Stimulated activated effector memory CD8-positive, alpha-beta T cell treated with anti-CD3 and anti-CD28 coated beads, Interleukin-12 subunit alpha, Interleukin-12 subunit beta, amount 100 ng/mL, for 72 hours (primary cell): Measurements from ENCODE around the gene SPACA7.
A peak's percentile ranks its signal among the peaks of the same experiment; 100 is the strongest.

Experiments used
- ATAC-seq: fragments of 150-1000 bp; cut with Tn5 transposase; 2 replicates; pipeline ENCODE4 v1.10.0; 2021
- DNase-seq, 2 donors: peaks; one replicate each; pipeline ENCODE4 v3.0.0; 2021 to 2022; ENCODE audit warnings: low spot score in 2 of 2
- H3K27ac Mint-ChIP-seq: one replicate; pipeline ENCODE4 v1.8.0; 2022; ENCODE audit warnings: mild to moderate bottlenecking, mixed read lengths
- H3K36me3 Mint-ChIP-seq: one replicate; pipeline ENCODE4 v1.8.0; 2022; ENCODE audit warnings: mild to moderate bottlenecking, mixed read lengths
- H3K4me1 Mint-ChIP-seq: one replicate; pipeline ENCODE4 v1.8.0; 2022; ENCODE audit warnings: mixed read lengths
- H3K4me3 Mint-ChIP-seq: one replicate; pipeline ENCODE4 v1.8.0; 2022; ENCODE audit warnings: mild to moderate bottlenecking, mixed read lengths
- H3K9me3 Mint-ChIP-seq: one replicate; pipeline ENCODE4 v1.8.0; 2022; ENCODE audit warnings: mixed read lengths

SPACA7 gene

GRCh38 chr13:112376050-112376681 is at the start of gene SPACA7:
TSS of gene SPACA7 (plus strand) at chr13:112376355. CDS start at chr13:112376386, 31 bp downstream.
- peak in 1 of 2 donors; percentile 29 for DNase-seq
- Mint-ChIP-seq H3K27ac (no peak within 1 kb of the TSS), H3K4me1 (no peaks in the 10 kb centered on the region), H3K4me3 (no peak within 1 kb of the TSS), H3K36me3 (no peaks in the 10 kb centered on the region), H3K9me3 (peaks cover 3% of the 10 kb centered on the region)
- ATAC-seq = no peak

GRCh38 chr13:112326821-112327370 is 49.3 kb upstream of the SPACA7 start:
- ATAC-seq (no peak), DNase-seq (no peak)
- Mint-ChIP-seq H3K27ac (no peak overlapping the region), H3K4me3 (no peak overlapping the region), H3K9me3 (no peaks in the 10 kb centered on the region), H3K36me3 (no peaks in the 10 kb centered on the region), H3K4me1 (no peaks in the 10 kb centered on the region)

GRCh38 chr13:112328936-112329335 is 47.2 kb upstream of the SPACA7 start:
- ATAC-seq = no peak
- DNase-seq = no peak
- no peaks in the 10 kb centered on the region for H3K36me3 Mint-ChIP-seq
- no peak overlapping the region for H3K27ac Mint-ChIP-seq
- H3K4me1 Mint-ChIP-seq = no peaks in the 10 kb centered on the region
- H3K4me3 Mint-ChIP-seq = no peak overlapping the region
- H3K9me3 Mint-ChIP-seq = no peaks in the 10 kb centered on the region

GRCh38 chr13:112329376-112329775 is 46.8 kb upstream of the SPACA7 start:
- Mint-ChIP-seq H3K9me3 (no peaks in the 10 kb centered on the region), H3K27ac (no peak overlapping the region), H3K36me3 (no peaks in the 10 kb centered on the region), H3K4me1 (no peaks in the 10 kb centered on the region), H3K4me3 (no peak overlapping the region)
- DNase-seq = no peak
- ATAC-seq = no peak

GRCh38 chr13:112330066-112330465 is 46.1 kb upstream of the SPACA7 start:
- Mint-ChIP-seq H3K9me3 (no peaks in the 10 kb centered on the region), H3K4me1 (no peaks in the 10 kb centered on the region), H3K27ac (no peak overlapping the region), H3K4me3 (no peak overlapping the region), H3K36me3 (no peaks in the 10 kb centered on the region)
- ATAC-seq = no peak
- no peak for DNase-seq

- no peaks in the 10 kb centered on the region for H3K9me3 Mint-ChIP-seq
- no peaks in the 10 kb centered on the region for H3K36me3 Mint-ChIP-seq
- no peak overlapping the region for H3K4me3 Mint-ChIP-seq
- H3K4me1 Mint-ChIP-seq = no peaks in the 10 kb centered on the region
- ATAC-seq (no peak), DNase-seq (no peak)
- H3K27ac Mint-ChIP-seq = no peak overlapping the region
Observed at GRCh38 chr13:112330479-112331381, 45.4 kb upstream of the SPACA7 start.

GRCh38 chr13:112331675-112332074 is 44.5 kb upstream of the SPACA7 start:
- Mint-ChIP-seq H3K36me3 (no peaks in the 10 kb centered on the region), H3K9me3 (peaks cover 4% of the 10 kb centered on the region), H3K27ac (no peak overlapping the region), H3K4me3 (no peak overlapping the region), H3K4me1 (no peaks in the 10 kb centered on the region)
- DNase-seq (no peak), ATAC-seq (no peak)

GRCh38 chr13:112332727-112333126 is 43.4 kb upstream of the SPACA7 start:
- H3K27ac Mint-ChIP-seq = no peak overlapping the region
- no peaks in the 10 kb centered on the region for H3K36me3 Mint-ChIP-seq
- no peak for DNase-seq
- no peak for ATAC-seq
- H3K9me3 Mint-ChIP-seq = peaks cover 11% of the 10 kb centered on the region
- no peaks in the 10 kb centered on the region for H3K4me1 Mint-ChIP-seq
- H3K4me3 Mint-ChIP-seq = no peak overlapping the region

- Mint-ChIP-seq H3K4me3 (no peak overlapping the region), H3K4me1 (no peaks in the 10 kb centered on the region), H3K9me3 (peaks cover 11% of the 10 kb centered on the region)
Observed at GRCh38 chr13:112333756-112334543, 42.2 kb upstream of the SPACA7 start.

GRCh38 chr13:112335135-112335534 is 41.0 kb upstream of the SPACA7 start:
- no peak for ATAC-seq

More at GRCh38 chr13:112333756-112334543, 42.2 kb upstream of the SPACA7 start:
- Mint-ChIP-seq H3K36me3 (no peaks in the 10 kb centered on the region), H3K27ac (no peak overlapping the region)
- ATAC-seq = no peak
- DNase-seq = no peak

GRCh38 chr13:112341446-112341845 is 34.7 kb upstream of the SPACA7 start:
- Mint-ChIP-seq H3K27ac (no peak overlapping the region), H3K9me3 (peaks cover 9% of the 10 kb centered on the region), H3K4me1 (no peaks in the 10 kb centered on the region), H3K36me3 (no peaks in the 10 kb centered on the region), H3K4me3 (no peak overlapping the region)
- no peak for ATAC-seq
- no peak for DNase-seq

More at GRCh38 chr13:112335135-112335534, 41.0 kb upstream of the SPACA7 start:
- H3K27ac Mint-ChIP-seq = no peak overlapping the region
- peaks cover 11% of the 10 kb centered on the region for H3K9me3 Mint-ChIP-seq
- no peak for DNase-seq
- no peaks in the 10 kb centered on the region for H3K36me3 Mint-ChIP-seq
- H3K4me3 Mint-ChIP-seq = no peak overlapping the region
- H3K4me1 Mint-ChIP-seq = no peaks in the 10 kb centered on the region

GRCh38 chr13:112341976-112342735 is 34.0 kb upstream of the SPACA7 start:
- H3K27ac Mint-ChIP-seq = no peak overlapping the region
- no peaks in the 10 kb centered on the region for H3K4me1 Mint-ChIP-seq
- ATAC-seq (no peak), DNase-seq (no peak)
- no peak overlapping the region for H3K4me3 Mint-ChIP-seq
- peaks cover 3% of the 10 kb centered on the region for H3K9me3 Mint-ChIP-seq
- no peaks in the 10 kb centered on the region for H3K36me3 Mint-ChIP-seq

GRCh38 chr13:112342841-112343361 is 33.3 kb upstream of the SPACA7 start:
- Mint-ChIP-seq H3K4me1 (no peaks in the 10 kb centered on the region), H3K27ac (no peak overlapping the region), H3K36me3 (no peaks in the 10 kb centered on the region), H3K9me3 (no peaks in the 10 kb centered on the region), H3K4me3 (no peak overlapping the region)
- DNase-seq = no peak
- ATAC-seq = no peak

- Mint-ChIP-seq H3K36me3 (no peaks in the 10 kb centered on the region), H3K4me3 (no peak overlapping the region), H3K4me1 (no peaks in the 10 kb centered on the region), H3K9me3 (no peaks in the 10 kb centered on the region), H3K27ac (no peak overlapping the region)
- ATAC-seq (no peak), DNase-seq (no peak)
Observed at GRCh38 chr13:112343591-112343990, 32.6 kb upstream of the SPACA7 start.
